Stimulated activated CD8-positive, alpha-beta memory T cell treated with anti-CD3 and anti-CD28 coated beads, Interleukin-7, amount 100 ng/mL, for 1 hour (primary cell): ENCODE measurements around the gene TMEM185B.

Experiments used
- DNase-seq, 2 donors: peaks; one replicate each; pipeline ENCODE4 v3.0.0-alpha.2; 2020; ENCODE audit warnings: low read depth in 2 of 2

TMEM185B gene

DNA sequence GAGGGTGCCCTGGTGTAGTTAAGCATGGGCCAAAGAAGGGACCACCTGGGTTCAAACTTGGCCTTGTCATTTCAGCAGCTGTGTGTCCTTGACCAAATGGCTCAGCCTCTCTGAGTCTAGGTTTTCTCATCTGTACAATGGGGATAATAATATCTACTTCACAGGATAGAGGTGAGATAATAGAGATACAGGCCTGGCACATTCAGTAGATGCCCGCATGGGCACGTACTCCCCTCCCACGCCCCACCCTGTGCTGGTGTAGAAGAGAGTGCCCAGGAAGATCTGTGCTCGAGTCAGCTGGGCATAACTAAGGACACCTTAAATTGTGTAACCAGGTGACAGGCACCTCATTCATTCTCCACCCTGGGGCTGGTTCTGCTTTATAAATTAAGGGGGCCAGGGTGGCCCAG lies 8.4 kb upstream of the TMEM185B start:
- DNase-seq, result no peak

DNA sequence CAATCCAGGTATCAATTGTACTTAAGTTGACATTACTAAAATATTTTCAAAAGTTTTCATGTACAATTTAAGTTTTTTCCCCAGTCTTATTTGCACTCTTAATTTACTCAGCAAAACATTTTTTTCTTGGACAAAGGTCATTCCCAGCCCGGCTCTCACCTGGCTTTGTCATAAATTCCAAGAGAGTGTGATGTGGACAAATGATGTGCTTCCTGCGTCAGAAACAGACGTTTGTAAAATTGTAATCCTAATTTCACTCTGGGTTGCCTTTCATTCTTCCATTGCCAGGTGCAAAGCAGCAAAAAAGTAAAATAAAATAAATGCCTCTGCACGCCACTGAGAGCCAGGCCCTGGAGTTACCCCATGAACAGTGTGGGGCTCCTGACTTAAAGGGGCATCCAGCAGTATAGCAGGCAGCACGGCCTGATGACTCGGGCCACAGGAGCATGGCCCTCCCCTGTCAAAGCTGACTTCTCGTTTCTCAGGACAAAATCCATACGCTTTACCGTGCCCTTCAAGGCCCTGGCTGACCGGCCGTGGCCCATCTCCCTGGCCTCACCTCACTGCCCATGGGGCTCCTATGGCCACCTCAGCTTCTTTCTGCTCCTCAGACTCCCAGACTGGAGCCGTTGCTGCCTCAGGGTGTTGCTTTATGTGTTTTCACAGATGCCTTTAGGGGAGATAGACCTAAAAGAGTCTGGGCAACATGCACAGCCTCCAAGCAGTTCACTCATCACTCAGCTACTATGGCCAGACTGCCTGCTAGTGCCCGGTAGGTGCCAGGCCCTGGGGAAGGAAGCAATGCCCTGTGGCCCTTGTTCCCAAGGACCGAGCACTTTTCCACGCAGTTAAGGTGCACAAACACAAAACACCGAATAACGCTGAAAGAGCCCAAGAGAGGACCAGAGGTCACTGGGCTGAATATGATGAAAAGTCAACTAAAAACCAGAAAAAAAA lies 7.6 kb upstream of the TMEM185B start:
- no peak for DNase-seq

DNA sequence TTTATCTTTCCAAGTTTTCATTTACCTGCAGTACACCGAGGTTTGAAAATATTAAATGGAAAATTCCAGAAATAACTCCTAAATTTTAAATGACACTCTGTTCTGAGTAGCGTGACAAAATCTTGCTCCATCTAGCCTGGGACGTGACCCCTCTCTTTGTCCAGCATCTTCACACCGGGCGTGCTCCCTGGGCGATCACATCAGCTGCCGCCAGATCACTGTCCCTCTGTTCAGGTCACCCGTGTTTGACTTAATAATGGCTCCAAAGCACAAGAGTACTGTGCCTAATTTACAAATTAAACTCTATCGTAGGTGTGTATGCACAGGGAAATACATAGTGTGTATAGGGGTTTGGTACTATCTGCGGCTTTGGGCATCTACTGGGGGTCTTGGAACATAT lies 6.1 kb upstream of the TMEM185B start:
- no peak for DNase-seq

DNA sequence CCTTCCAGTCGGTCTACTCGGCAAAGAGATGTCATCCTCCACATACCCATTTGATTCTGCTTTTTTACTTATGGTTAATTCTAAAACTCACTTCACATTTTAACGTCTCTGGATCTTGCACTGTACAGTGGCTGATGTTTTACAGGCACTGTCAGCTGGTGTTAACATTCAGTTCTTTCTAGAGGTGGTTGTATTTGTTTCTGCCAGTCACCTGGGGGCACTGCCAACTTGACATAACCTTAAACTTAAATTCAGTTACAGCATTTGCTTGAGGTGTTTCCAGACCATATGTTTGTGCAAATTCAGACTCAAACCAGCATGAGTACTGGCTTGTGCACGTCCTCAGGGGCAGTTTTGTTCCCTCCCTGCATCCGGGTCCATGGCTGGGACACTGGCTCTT lies 5.3 kb upstream of the TMEM185B start:
- DNase-seq, result no peak

DNA sequence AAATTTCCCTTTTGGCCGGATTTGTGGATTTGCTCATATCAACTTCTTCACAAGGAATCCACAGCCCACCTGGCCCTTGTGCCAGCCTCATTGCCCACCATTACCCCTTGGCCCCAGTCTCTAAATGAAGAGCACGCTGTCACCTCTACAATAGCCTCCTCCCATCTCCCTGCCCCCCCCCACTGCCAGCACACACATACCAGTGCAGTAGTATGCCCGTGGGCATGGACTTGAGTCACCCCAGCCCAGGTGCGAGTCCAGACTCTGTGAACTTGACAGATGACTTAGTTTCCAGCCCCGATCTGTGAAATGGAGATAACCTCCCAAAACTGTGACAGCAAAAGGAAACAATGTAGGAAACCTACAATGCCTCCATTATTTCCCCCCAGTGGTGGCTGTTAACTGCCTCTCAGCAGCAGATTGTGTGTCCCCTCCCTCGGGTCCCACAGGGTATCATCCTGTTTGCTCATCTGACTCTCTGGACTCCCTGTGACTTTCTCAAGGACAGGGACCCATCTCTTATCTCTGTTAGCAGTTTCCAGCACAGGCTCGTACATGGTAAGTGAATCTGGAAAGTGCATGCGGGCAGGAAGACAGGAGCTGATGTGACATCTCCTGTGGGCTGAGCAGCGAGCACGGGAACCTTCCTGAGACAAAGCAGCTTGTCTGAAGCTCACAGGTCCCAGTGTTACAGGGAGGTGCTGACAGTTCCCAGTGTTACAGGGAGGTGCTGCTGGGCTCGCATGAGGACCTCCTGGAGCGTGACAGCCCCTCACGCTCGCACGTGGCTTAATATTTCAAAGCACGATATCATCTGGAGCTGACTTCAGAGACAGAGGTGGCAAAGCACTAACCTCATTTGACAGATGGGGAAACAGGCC lies 4.2 kb upstream of the TMEM185B start:
- DNase-seq, result no peak

DNA sequence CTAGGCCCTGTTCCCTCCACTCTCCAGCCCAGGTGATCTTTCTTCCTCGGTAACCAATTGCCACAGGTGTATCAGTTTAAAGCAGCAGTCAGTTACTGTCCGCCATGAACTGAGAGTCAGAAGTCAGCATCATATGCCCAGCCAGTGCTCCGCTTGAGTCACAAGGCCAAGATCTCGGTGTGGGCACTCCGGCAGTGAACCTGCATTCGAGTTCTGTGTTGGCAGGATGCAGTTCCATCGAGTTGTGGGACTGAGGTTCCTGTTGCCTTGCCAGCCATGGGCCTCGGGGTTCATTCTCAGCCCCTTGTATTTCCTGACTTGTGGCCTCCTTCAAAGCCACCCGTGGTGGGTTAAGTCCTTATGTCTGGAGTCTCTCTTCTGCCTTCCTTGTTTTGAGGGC lies 3.1 kb upstream of the TMEM185B start:
- DNase-seq, result no peak

DNA sequence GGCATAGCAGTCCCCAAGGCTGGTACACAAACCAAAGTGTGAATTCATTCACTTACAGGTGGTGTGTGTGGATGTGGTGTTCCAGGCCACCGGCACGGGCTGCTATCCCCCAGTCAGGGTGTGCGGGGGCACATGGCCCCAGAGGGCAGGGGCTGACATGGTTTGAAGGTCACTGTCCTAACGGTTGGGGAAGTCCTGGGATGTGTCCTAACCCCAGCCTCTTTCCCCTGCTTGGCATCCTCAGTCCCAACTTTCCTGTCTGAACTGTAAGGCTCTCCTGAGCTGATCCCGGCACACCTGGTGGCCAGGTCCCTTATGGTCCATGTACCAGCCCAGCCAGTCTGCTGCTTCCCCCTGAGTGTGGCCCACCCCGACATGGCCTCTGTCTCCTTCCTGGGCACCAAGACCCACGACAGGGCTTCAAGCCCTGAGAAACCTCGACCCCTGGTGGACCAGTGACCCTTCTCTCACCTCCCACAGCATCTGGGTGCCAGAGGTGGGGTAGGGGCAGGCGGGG lies 2.4 kb upstream of the TMEM185B start:
- no peak for DNase-seq

DNA sequence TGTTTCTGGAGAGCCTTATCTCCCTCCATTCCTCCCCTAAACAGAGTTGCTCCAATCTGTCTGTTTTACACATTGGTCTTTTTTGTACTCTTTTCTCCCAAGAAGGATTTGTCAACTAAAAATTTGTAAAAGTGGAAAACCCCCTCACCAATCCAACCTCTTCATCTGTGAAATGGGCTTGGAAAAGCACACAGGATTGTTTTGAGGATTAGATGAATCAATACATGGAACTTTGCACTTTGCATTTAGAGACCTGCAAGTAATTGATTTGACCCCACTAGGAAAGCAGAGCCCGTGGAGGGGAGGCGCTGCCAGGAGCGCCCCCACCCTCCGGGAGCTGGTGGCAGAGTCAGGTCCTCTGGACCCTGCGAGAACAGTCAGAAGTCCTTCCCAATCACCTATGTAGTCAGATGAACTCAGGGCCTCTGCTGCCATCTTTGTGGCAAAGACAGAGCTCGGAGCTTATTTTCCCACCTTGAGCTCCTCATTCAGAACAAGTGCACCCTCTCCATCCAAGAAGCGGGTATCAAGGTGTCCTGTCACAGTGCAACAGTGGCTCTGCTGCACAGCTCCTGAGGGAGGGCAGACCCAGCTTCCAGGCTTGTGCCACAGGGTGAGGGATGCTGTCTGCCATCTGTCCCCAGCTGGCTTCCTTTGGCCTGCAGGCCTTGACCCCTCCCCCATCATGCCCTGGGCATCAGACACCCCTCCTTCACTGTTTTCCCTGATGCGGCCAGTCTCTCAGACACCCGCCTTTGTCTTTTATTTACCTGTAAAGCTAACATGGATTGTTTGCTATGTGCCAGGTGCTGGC lies 1.7 kb upstream of the TMEM185B start:
- no peak for DNase-seq

DNA sequence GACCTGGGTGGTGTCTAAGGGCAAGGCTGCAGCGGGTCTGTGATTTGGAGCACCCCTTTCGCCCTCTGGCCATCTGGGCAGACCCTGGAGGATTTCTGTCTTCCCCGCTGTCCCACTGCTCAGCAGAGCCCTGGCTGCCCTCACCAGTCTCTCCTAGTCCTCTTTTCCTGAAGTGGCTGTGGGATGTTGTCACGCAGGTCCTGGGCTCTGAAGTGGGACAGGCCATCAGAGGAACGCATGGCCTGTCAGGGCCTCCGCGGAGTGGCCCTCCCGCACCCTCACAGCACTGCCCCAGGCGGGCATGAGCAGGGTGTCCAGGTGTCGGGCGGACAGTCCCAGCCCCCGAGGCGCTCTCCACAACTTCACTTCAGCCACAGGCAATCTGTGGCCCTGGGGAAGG lies 1.1 kb upstream of the TMEM185B start:
- no peak for DNase-seq

DNA sequence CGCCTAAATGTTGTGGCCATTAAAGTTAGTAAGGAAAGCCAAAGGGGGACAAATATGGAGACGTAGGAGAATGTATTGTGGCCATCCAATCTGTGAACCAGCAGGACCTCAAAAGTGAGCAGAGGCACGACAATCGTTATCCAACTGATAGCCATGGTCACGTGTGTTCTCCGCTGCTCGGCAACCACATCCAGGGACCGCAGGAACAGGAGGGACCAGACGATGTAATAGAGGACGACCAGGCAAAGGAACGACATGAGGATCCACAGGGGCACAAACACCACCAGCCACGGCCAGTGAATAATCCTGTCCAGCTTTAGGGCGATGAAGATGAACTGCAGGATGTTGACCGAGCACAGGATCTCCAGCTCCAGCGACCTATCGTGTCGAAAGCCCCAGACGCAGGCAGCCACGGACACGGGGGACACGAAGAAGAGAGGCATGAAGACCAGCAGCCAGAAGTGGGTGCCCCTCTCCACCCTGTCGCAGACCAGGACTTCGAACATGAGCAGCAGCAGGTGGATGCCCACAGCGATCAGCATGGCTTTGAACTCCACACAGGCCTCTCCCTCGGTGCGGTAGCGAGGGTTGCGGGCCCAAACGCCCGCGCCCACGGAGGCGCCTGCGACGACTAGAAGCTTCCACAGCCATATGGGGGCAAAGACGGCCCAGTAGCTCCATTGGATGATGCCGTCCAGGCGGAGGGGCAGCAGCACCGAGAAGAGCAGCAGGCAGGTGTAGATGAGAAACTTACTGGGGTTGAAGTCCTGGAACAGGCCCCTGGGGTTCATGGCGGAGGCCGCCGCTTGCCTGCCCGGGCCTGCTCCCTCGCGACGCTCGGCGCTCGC lies 790 bp downstream of the TMEM185B start:
- no peak for DNase-seq

DNA sequence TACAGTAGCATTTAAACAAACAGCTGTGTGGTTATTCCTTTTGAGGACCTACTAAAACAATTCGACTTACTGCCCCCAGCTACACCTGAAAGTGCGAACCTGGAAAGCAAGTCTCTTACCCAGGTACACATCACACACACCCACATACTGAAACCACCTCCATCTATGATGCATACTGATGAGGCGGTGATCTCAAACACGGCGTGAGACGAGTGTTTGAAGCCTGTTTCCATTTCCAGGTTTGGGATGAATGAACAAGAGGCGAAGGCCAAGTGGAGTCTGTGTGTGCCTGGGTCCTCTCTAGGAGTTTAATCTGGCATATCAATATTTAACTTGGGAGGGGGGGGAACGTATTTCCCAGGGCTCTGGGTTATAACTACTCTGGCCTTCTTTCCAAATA lies 1.6 kb downstream of the TMEM185B start:
- no peak for DNase-seq

DNA sequence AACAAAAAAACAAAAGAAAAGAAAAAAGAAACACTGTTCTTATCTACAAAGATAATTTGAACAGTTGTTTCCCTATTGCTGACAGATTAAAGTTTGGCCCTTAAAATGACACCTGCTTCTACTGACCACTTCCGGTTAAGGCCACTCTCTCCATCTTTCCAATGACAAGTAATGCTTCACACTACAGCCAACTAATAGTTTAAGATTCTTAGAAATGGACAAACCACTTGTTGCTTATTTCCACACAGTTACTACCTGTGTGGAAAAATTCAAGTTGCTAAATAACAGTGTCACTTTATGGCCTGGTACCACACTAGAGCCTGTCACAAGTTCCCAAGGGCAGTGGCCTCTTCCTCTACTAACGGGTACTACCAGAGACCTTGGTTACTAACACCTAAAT lies 2.4 kb downstream of the TMEM185B start:
- no peak for DNase-seq

DNA sequence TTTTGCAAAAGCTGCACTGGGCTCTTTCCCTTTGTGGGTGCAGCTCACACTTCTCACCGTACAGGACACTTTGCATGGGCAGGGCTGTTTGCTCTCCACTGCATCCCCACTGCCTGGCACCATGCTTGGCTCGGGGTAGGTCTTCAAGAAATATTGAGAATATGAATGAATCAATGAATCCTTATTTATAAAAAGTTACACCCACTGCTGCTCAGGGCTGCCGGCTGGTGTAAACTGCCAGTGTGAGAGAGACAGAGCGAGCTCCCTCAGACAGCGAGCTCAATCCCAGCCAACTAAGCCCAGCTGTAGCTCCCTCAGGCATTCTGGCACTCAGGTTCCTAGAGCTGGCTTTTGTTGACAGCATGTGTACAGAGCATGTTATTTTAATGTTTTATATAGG lies 3.4 kb downstream of the TMEM185B start:
- no peak for DNase-seq

DNA sequence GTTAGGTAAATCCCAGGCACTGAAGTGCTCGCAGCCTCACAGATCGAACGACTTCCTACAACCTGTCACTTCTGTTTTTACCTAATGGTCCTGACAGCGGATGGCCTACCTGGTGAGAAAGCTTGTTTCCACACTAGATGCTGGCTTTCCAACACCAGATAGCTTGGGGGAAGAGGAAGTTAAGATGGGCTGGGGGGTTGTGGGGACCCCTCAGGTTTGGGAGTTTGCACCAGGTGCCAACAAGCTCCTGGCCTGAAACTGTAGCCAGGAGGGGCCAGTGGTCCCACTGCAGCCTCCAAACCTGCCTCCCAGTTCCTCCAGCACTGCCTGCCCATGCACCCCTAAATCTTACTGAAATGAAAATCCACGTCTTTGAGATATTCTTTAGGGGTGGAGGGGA lies 3.9 kb downstream of the TMEM185B start:
- DNase-seq, result no peak

DNA sequence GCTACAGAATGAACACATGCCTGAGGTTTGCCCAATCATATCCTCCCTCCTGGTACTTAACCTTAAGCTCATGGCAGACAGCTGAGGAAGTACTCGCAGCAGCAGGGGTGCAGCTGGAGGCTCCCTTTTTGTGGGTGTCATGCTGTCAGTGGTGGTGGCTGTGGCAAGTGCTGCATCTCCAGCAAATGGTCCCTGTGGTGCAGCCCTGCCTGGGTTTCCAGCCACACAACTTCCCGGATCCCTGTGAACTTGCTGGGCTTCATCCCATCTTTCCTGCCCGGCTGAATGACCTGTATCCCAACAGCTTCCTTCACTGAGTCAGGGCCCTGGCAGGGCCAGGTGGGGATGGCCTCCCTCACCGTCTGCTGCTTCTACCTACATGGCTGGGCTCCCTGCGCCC lies 5.0 kb downstream of the TMEM185B start:
- no peak for DNase-seq

DNA sequence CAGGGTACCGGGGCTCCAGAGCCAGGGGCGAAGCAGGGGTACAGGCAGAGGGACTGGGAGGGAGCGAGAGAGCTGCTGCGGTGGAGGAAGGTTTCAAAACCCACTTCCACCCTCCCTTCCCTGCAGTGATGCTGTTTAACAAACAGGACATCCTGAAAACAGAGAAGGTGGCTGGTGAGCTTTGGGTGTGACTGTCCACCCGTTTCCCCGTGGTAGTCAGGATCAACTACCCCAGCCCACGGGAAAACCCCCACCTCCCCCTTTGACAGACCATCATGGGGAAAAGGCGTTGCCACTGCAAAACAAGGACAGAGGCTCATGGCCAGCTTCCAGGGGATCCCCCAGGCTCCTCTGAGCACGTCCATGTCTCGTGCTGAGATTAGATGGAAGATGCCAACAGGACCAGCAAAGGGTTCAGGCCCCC lies 12.9 kb downstream of the TMEM185B start:
- DNase-seq, result no peak

DNA sequence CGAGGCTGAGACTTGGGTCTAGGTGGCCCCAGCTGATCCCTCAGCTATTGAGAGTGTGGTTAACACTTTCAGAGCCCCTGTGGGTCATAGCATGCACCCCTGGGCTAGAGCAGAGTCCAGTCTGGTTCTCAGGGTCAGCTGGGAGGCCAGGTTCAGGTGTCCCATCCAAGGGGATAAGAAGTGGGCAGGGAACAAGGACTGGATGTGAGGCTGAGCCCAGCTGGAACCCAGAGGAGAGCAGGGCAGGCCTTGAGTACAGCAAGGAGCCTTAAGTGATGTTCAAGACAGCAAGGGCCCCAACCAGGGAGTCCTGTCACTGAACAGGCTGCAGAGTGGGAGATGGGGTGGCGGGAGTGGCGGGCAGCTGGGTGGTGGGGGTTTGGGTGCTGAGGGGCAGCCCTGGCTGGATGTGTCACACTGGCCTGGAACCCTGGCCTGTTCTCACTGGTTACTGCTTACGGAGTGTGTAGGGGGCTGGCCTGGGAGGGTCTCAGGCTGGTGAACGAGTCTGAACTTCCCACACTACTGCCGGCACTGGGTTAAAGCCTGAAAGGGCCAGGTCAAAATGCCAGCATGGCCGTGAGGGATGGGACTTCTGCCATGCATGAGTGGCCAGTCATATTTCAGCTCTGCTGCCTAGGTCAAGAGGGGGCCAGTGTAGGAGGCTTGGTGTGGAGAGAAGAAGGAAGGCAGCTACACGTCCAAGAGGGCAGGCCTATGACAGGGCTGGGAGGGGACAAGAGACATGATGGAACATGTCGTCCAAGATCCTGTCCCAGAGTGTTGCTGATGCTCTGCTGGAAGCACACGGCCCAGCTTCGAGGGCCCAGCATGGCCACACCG lies 13.6 kb downstream of the TMEM185B start:
- DNase-seq, result no peak

DNA sequence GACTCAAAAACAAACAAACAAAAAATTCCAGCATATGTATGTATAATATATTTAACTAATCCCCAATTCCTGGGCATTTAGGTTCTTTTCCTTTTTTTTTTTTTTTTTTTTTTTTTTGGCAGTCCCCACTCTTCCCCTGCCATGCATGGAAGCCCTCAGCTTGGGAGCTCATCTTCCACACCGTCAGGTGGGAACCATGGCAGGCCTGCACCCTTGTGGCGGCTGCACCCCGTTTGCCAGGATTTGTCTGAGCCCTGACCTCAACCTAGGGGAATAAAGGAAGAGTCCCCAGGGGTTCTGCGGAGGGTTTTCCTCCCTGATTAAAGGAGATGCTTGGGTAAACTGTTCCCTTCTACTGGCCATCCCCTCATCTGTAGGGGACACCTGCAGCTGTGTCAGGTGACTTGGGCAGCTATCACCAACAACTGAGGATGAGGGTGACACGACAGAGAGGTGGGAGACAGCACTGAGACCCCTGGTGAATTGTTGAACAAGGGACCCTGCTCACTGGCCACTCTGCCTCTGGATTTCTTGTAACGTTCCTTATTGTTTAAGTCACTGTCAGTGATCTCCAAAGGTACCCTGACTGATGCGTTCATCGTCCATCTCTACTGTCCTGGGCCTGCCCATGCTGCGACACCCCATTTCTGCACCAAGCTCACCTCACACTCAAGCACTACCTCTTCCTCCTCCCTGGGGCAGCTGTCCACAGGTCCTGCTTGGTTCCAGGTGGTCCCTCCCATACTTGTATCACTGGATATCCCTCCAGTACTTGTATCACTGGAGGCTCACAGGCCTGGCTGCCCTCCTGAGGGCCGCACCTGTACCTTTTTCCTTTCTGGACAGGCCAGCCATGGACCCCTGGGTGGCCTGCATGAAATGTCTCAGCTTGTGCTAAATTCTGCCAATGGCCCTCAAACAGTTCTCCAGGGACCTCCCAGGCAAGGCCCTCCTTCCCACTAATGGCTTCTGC lies 14.5 kb downstream of the TMEM185B start:
- no peak for DNase-seq
